ENCODE results near the gene COX7C.

DNA sequence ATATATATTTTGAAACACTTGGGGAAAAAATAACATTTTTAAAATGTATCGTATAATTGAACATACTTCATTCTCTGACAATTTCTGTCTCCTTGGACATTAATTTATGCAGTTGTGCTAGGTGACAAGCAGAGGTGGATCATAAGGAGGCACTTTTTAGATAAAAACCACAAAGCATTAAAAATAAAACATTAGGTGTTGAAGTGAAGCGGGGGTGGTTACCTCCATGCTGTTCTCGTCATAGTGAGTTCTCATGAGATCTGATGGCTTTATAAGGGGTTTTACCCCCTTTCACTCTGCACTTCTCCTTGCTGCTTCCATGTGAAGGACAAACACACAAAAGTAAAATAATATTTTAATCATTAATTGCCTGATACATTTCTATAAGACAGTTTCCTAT, 11.9 kb upstream of the COX7C start:
- TF ChIP-seq POLR2A (IDR thresholded peaks at IDR 0.05), result no peak
- TF ChIP-seq CTCF (IDR thresholded peaks at IDR 0.05), result no peak
